Right lobe of liver (tissue), 4 donors: ENCODE data around the gene ACSL6.

Source experiments
- POLR2A ChIP-seq: fragments of 450-650 bp; IDR thresholded peaks from one replicate; pipeline ENCODE4 v1.6.1; 2017; ENCODE audit warnings: antibody characterized with exemption, mild to moderate bottlenecking
- TF ChIP-seq, protein P1 (sequence below), 4 donors: fragments of 200-600 bp in 3 of 4; fragments of 450-650 bp in 1 of 4; IDR thresholded peaks; one replicate each; pipeline versions ENCODE4 v1.5.1 to v1.8.0; 2016 to 2022; ENCODE audit warnings: antibody characterized with exemption in 4 of 4, mild to moderate bottlenecking in 2 of 4
- donor health status: DM: no; HTN: no; CAD: no.
- donor health status: DM: no; HTN: no; CAD: no.
- donor health status: DM: no; HTN: yes; CAD: no.

DNA sequence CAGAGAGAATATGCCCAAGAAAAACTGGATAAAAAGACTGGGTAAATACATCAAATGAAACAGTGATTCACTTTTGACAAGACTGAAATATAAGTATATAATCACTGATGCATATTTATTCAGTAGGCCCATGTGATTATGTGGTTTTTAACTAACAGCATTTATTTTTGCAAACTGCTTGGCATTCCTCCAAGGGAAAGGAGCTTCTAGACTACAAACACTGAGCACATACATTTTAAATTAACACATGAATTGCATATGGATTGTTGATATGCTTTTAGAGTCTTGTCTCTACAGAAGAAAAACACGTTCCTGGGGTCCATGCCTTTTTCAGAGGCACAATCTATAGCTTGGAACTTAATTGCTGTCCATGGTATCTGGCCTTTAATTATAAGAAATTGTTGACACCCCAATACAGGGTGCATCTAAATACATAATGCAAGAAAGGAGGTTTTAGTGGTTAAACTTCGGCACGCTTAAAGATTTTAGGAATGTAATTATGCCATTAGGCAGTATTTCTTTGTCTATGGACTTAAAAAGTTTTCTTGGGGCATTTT is 59.1 kb downstream of the ACSL6 start:
- TF ChIP-seq, protein P1, sequence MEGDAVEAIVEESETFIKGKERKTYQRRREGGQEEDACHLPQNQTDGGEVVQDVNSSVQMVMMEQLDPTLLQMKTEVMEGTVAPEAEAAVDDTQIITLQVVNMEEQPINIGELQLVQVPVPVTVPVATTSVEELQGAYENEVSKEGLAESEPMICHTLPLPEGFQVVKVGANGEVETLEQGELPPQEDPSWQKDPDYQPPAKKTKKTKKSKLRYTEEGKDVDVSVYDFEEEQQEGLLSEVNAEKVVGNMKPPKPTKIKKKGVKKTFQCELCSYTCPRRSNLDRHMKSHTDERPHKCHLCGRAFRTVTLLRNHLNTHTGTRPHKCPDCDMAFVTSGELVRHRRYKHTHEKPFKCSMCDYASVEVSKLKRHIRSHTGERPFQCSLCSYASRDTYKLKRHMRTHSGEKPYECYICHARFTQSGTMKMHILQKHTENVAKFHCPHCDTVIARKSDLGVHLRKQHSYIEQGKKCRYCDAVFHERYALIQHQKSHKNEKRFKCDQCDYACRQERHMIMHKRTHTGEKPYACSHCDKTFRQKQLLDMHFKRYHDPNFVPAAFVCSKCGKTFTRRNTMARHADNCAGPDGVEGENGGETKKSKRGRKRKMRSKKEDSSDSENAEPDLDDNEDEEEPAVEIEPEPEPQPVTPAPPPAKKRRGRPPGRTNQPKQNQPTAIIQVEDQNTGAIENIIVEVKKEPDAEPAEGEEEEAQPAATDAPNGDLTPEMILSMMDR (IDR thresholded peaks at IDR 0.05): no peak
- no peak for TF ChIP-seq POLR2A
